ENCODE measurements around the gene ATRN.
"Not testable (repeated sequence)": the region's sequence is repeated elsewhere in the genome, so short reads cannot be mapped to it uniquely, and the experiment has no call there.

ATRN gene

GRCh38 chr20:3515379-3516170 is 44.8 kb downstream of the ATRN start:
- no peak for DNase-seq (ENCODE audit: low spot score)

GRCh38 chr20:3521852-3522740 is 51.3 kb downstream of the ATRN start:
- no peak for DNase-seq (ENCODE audit: low spot score)

GRCh38 chr20:3524696-3525095 is 53.9 kb downstream of the ATRN start:
- not testable (repeated sequence) for DNase-seq (ENCODE audit: low spot score)

- no peak for DNase-seq (ENCODE audit: low spot score)
Measured at GRCh38 chr20:3532089-3532615, 61.3 kb downstream of the ATRN start.

- DNase-seq (ENCODE audit: low spot score): not testable (repeated sequence)
Measured at GRCh38 chr20:3537733-3538132, 66.9 kb downstream of the ATRN start.

GRCh38 chr20:3539311-3540107 is 68.7 kb downstream of the ATRN start:
- no peak for DNase-seq (ENCODE audit: low spot score)

- no peak for DNase-seq (ENCODE audit: low spot score)
Measured at GRCh38 chr20:3541887-3542721, 71.3 kb downstream of the ATRN start.

GRCh38 chr20:3543901-3544507 is 73.2 kb downstream of the ATRN start:
- no peak for DNase-seq (ENCODE audit: low spot score)

GRCh38 chr20:3545401-3545925 is 74.6 kb downstream of the ATRN start:
- DNase-seq (ENCODE audit: low spot score): no peak

GRCh38 chr20:3547906-3548305 is 77.1 kb downstream of the ATRN start:
- no peak for DNase-seq (ENCODE audit: low spot score)

GRCh38 chr20:3550837-3551236 is 80.0 kb downstream of the ATRN start:
- DNase-seq (ENCODE audit: low spot score): no peak

- no peak for DNase-seq (ENCODE audit: low spot score)
Measured at GRCh38 chr20:3551681-3552434, 81.0 kb downstream of the ATRN start.

- no peak for DNase-seq (ENCODE audit: low spot score)
Measured at GRCh38 chr20:3553663-3554062, 82.8 kb downstream of the ATRN start.

GRCh38 chr20:3557237-3557785 is 86.5 kb downstream of the ATRN start:
- peak; percentile 22 for DNase-seq (ENCODE audit: low spot score)

- no peak for DNase-seq (ENCODE audit: low spot score)
Measured at GRCh38 chr20:3559231-3559630, 88.4 kb downstream of the ATRN start.

GRCh38 chr20:3559637-3560036 is 88.8 kb downstream of the ATRN start:
- DNase-seq (ENCODE audit: low spot score): no peak

GRCh38 chr20:3560162-3560561 is 89.3 kb downstream of the ATRN start:
- DNase-seq (ENCODE audit: low spot score): no peak

- DNase-seq (ENCODE audit: low spot score): no peak
Measured at GRCh38 chr20:3560578-3560977, 89.8 kb downstream of the ATRN start.

- DNase-seq (ENCODE audit: low spot score): no peak
Measured at GRCh38 chr20:3563133-3563532, 92.3 kb downstream of the ATRN start.

Measured in Ammon's horn (tissue), 1 donor.